CD4-positive, alpha-beta T cell (primary cell): ENCODE results near the gene ZNF770. TPM values are rescaled to one million over a fixed set of nuclear protein-coding genes. Genes with fewer than 3 reads are reported as not detected.
A peak's percentile ranks its signal among the peaks of the same experiment; 100 is the strongest.

ENCODE experiments used
- ATAC-seq: fragments of 200-7000 bp; cut with Tn5 transposase; one replicate; pipeline ENCODE4 v1.10.0; 2022; ENCODE audit warnings: mild to moderate bottlenecking; ENCODE audit not compliant: poor library complexity
- CTCF ChIA-PET: fragments of 350-600 bp; sonication (Branson Sonifier 250); formaldehyde crosslinking; loops from one replicate; lab custom pipeline; 2021; ENCODE audit warnings: antibody characterized with exemption, inconsistent platforms; lab: Charles Lee
- POLR2A ChIA-PET: fragments of 350-600 bp; sonication (Branson Sonifier 250); formaldehyde crosslinking; loops from one replicate; lab custom pipeline; 2021; ENCODE audit warnings: antibody characterized with exemption, inconsistent platforms; lab: Charles Lee
- DNase-seq, 14 experiments: peaks; one replicate each; pipeline ENCODE4 v3.0.0-alpha.2; 2013 to 2020; ENCODE audit warnings: mixed read lengths in 2 of 14
- H3K27ac ChIP-seq, 2 donors: one replicate each; pipeline versions ENCODE4 v1.5.1 to v1.7.0; 2013; ENCODE audit warnings: low read length in 2 of 2, low read depth in 1 of 2, mild to moderate bottlenecking in 1 of 2
- H3K27me3 ChIP-seq, 2 experiments: 1 replicate in 1 of 2; 2 replicates in 1 of 2; pipeline versions ENCODE4 v1.6.1 to v1.7.0; 2013; ENCODE audit warnings: low read length in 2 of 2, control low read depth in 1 of 2, mild to moderate bottlenecking in 1 of 2, moderate library complexity in 1 of 2; ENCODE audit not compliant: insufficient read depth in 2 of 2, control insufficient read depth in 1 of 2
- H3K36me3 ChIP-seq: one replicate; pipeline ENCODE4 v1.6.1; 2013; ENCODE audit warnings: low read length, control low read depth; ENCODE audit not compliant: insufficient read depth
- H3K4me1 ChIP-seq: one replicate; pipeline ENCODE4 v1.6.1; 2013; ENCODE audit warnings: low read length, control low read depth; ENCODE audit not compliant: insufficient read depth
- H3K4me3 ChIP-seq: one replicate; pipeline ENCODE4 v1.5.1; 2013; ENCODE audit warnings: mild to moderate bottlenecking, low read length, moderate library complexity
- H3K9me3 ChIP-seq, 2 experiments: 1 replicate in 1 of 2; 2 replicates in 1 of 2; pipeline versions ENCODE4 v1.6.1 to v1.7.0; 2013; ENCODE audit warnings: low read length in 2 of 2, mild to moderate bottlenecking in 2 of 2, control low read depth in 1 of 2, moderate library complexity in 1 of 2; ENCODE audit not compliant: control insufficient read depth in 1 of 2, insufficient read depth in 1 of 2
- H3K27ac Mint-ChIP-seq: one replicate; pipeline ENCODE4 v1.8.0; 2020; ENCODE audit warnings: mixed read lengths
- H3K27me3 Mint-ChIP-seq: one replicate; pipeline ENCODE4 v1.8.0; 2021; ENCODE audit warnings: mixed read lengths
- H3K36me3 Mint-ChIP-seq: one replicate; pipeline ENCODE4 v1.8.0; 2021; ENCODE audit warnings: low read depth, mixed read lengths
- H3K4me1 Mint-ChIP-seq: one replicate; pipeline ENCODE4 v1.8.0; 2021; ENCODE audit warnings: low read depth, mixed read lengths
- H3K4me3 Mint-ChIP-seq: one replicate; pipeline ENCODE4 v1.8.0; 2020; ENCODE audit warnings: mild to moderate bottlenecking, mixed read lengths
- H3K9me3 Mint-ChIP-seq: one replicate; pipeline ENCODE4 v1.8.0; 2020; ENCODE audit warnings: mixed read lengths
- CTCF ChIP-seq: fragments of 200-600 bp; IDR thresholded peaks from one replicate; pipeline ENCODE4 v1.8.0; 2022; ENCODE audit warnings: antibody characterized with exemption, mild to moderate bottlenecking
- intact Hi-C, 2 experiments: fragments of 100-400 bp; cut with DNase I in 1 of 2; cut with micrococcal nuclease in 1 of 2; formaldehyde crosslinking; loops; one replicate each; pipeline versions ENCODE4 v1.15.1 to v1.9.0; 2023 to 2025; cut with DNase I, micrococcal nuclease
- polyA plus RNA-seq, 2 donors: library from polyadenylated mRNA; unstranded; fragments of 120-200 nt; gene quantifications; one replicate each; pipeline ENCODE4 v1.2.1, GENCODE V29; 2013
- total RNA-seq, 174 experiments: library from RNA in 2 of 174; stranded (reverse) in 2 of 174; gene quantifications; one replicate each; pipeline ENCODE4 v1.2.3 and lab custom pipeline; 2021 to 2026

ZNF770 gene
- total RNA-seq = 10 to 100 TPM; 35.4 to 37.9 TPM
- polyA plus RNA-seq (2013, experiment 1 of 2) = 28.1 TPM
- 27.6 TPM for polyA plus RNA-seq (2013, experiment 2 of 2)
- total RNA-seq (lab: John Stamatoyannopoulos, UW) = 91.9 to 304 (median 152) reads per million in 172 experiments

DNA sequence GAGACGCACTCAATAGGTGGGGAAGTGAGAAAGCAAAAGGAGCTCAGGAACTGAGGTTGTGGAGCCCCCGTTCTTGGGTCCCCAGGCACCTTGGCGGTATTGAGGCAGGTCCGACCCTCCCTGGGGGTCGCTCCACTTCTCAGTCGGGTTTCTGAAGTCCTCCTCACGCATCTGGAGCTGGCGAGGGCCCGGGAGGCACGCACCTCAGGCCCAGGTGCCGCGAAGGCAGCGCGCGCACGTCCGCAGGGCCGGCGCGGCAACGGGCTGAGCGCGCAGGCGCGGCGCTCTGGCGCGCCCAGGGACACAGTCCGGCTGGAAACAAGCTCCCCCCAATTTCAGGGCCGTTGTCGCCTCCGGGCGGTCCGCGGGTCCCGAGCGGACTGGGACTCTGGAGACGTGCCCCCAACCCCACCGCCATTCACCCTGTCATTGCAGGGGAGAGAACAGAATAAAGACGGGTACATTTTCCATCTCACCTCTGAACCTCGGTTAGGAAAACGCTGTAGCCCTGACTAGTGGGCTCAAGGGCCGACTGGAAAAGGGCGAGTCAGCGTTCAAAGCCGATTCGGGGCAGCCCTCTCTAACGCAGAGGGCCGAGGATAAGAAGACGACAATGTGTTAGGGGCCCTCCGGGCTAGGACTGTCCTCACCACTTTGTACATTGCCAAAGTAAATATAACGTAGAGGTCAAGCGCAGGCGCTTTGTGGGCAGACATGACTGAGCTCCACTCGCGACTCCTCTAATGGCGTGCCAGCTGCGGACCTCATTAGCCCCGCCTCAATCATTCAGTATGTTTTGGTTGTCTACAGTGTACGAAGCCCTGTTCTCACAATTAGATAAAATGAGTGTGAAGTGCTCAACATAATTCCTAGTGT is at the start of gene ZNF770:
TSS of gene ZNF770 (minus strand) at position 261 of the 876 bp plus-strand sequence. CDS start 4,853 bp downstream, outside the sequence.
- H3K27me3 ChIP-seq = no peaks in the 10 kb centered on the region
- ATAC-seq (peak; percentile 84), DNase-seq (peak; percentile 59 to 94 (median 80))
- peaks cover 23% of the 10 kb centered on the region for H3K4me1 ChIP-seq
- H3K36me3 ChIP-seq = peaks cover 13% of the 10 kb centered on the region
- Mint-ChIP-seq H3K9me3 (no peaks in the 10 kb centered on the region), H3K36me3 (peaks cover 40% of the 10 kb centered on the region), H3K27me3 (no peaks in the 10 kb centered on the region), H3K4me3 (peak within 1 kb of the TSS; percentile 99), H3K27ac (peak within 1 kb of the TSS; percentile 98), H3K4me1 (peaks cover 55% of the 10 kb centered on the region)
- H3K4me3 ChIP-seq = peak within 1 kb of the TSS; percentile 89
- ChIA-PET CTCF (interaction anchor here (5.8 kb wide), 1 partner anchor 19 kb away, joined by 60 read pairs; the partner anchor contains the start of gene AQR), POLR2A (interaction anchor here (0.6 to 4.7 kb wide), 21 partner anchors 11 to 951 kb away, joined by 3 to 166 read pairs (median 4); partner anchors contain the start of genes AQR, AVEN, EMC4 and EMC7)
- H3K9me3 ChIP-seq = no peaks in the 10 kb centered on the region
- TF ChIP-seq CTCF = no peak
- intact Hi-C loops = loop anchor here (1.0 to 5.0 kb wide), 6 partner anchors 19 to 951 kb away; partner anchors contain the start of genes AQR (in 2 of the 2), AVEN (in 1 of the 2), DPH6 (in 1 of the 2) and EMC7 (in 1 of the 2)
- peak within 1 kb of the TSS; percentile 93 to 98 for H3K27ac ChIP-seq

DNA sequence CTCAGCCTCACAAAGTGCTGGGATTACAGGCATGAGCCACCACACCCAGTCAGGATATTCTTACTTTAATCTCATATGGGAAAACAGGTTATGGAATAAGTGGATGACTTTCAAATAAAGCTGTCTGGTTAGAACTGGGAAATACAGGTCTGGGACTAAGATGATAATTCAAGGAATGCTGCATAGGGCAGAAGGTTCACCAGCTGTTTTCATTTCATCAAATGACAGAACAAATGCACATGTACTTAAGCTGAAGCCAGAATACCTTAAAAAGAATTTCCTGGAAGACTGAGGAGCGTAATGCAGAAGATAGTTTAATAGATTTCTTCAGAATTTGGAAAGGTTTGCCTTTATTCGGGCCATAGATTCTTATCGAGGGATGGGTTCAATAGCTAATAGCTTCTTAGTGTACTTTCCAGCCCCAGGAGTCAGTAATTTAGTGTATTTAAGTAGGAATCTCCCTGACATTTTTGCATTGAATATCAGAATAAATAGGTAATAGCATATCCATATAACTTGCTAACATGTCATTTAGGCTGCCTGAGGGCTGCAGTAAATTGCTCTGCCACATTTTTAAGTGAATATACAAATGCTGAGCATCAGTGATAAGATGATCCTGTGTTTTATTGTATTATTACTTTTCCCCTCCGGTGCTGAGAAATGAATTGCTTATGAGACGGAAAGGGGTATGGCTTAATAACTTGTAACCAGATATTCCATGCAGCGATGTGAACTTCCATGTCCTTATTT is 40.3 kb upstream of the ZNF770 start:
- H3K36me3 Mint-ChIP-seq = no peaks in the 10 kb centered on the region
- ATAC-seq (no peak), DNase-seq (no peak)
- no peaks in the 10 kb centered on the region for H3K36me3 ChIP-seq
- POLR2A ChIA-PET = no interaction called here
- H3K4me3 Mint-ChIP-seq = no peak overlapping the region
- CTCF ChIA-PET = no interaction called here
- H3K27ac Mint-ChIP-seq = no peak overlapping the region
- peaks cover 2 to 7% of the 10 kb centered on the region in 2 experiments for H3K27me3 ChIP-seq
- no peak for TF ChIP-seq CTCF
- H3K9me3 Mint-ChIP-seq = no peaks in the 10 kb centered on the region
- intact Hi-C loops = no loop called here
- peaks cover 4% of the 10 kb centered on the region for H3K27me3 Mint-ChIP-seq
- no peaks in the 10 kb centered on the region for H3K9me3 ChIP-seq
- no peak overlapping the region for H3K4me3 ChIP-seq
- no peak overlapping the region for H3K27ac ChIP-seq
- H3K4me1 Mint-ChIP-seq = no peaks in the 10 kb centered on the region
- H3K4me1 ChIP-seq = no peaks in the 10 kb centered on the region

DNA sequence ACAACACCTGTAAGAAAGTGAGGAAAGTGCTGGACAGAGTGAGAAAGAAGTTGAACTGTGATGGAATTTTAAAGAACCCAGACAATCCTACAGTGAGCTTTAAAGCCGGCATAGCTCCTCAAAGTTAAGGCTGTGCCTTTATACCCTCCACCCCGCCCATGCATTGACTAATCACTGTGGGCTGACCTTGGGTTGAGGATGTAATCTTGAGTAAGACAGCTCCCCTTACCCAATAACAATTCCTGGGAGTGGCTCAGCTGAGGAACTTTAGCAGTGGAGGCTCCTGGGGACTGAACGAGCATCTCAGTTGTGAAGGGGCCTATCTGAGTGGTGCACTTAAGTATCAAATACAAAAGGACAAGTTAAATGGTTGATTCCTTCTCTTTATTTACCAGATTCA is 35.7 kb upstream of the ZNF770 start:
- no peaks in the 10 kb centered on the region for H3K36me3 ChIP-seq
- DNase-seq (peak in 2 of 14 experiments; percentile 13 to 29), ATAC-seq (no peak)
- TF ChIP-seq CTCF = no peak
- CTCF ChIA-PET = no interaction called here
- no peaks in the 10 kb centered on the region for H3K9me3 Mint-ChIP-seq
- no peak overlapping the region for H3K27ac ChIP-seq
- no peaks in the 10 kb centered on the region for H3K4me1 ChIP-seq
- intact Hi-C loops = no loop called here
- H3K27me3 Mint-ChIP-seq = peaks cover 6% of the 10 kb centered on the region
- H3K4me1 Mint-ChIP-seq = no peaks in the 10 kb centered on the region
- H3K27ac Mint-ChIP-seq = no peak overlapping the region
- no peak overlapping the region for H3K4me3 Mint-ChIP-seq
- POLR2A ChIA-PET = no interaction called here
- H3K36me3 Mint-ChIP-seq = no peaks in the 10 kb centered on the region
- peaks cover 0 to 2% of the 10 kb centered on the region in 2 experiments for H3K27me3 ChIP-seq
- no peaks in the 10 kb centered on the region for H3K9me3 ChIP-seq
- no peak overlapping the region for H3K4me3 ChIP-seq
